Stimulated activated CD8-positive, alpha-beta memory T cell treated with anti-CD3 and anti-CD28 coated beads, Interleukin-4, amount 100 ng/mL, for 4 hours (primary cell): ENCODE measurements around the gene A3GALT2.
A peak's percentile ranks its signal among the peaks of the same experiment; 100 is the strongest.
"Not testable (repeated sequence)": the region's sequence is repeated elsewhere in the genome, so short reads cannot be mapped to it uniquely, and the experiment has no call there.

Source experiments
- DNase-seq, 2 donors: peaks; one replicate each; pipeline ENCODE4 v3.0.0-alpha.2; 2020; ENCODE audit warnings: low read depth in 2 of 2, low spot score in 1 of 2

The A3GALT2 gene

DNA sequence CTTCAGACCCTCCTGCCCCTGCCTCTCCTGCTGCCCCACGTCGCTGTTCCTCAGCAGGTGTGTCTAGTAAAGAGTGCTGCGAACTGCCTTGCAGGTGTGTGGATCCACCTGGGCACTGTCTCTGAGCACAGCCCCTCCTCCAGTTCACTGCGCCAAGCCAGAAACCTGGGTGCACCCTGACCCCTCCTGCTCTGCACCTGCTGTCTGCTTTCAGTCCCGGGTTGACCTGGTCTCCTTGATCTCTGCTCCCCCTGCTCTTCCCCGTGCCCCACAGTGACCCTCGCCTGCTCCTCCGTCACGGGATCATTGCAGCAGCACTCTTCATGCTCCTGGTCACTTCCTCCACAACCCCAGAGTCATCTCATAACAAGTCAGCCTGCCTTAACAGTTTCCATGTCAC is 6.5 kb downstream of the A3GALT2 start:
- no peak for DNase-seq

GRCh38 chr1:33312413-33312749 is 8.5 kb downstream of the A3GALT2 start:
- no peak for DNase-seq

DNA sequence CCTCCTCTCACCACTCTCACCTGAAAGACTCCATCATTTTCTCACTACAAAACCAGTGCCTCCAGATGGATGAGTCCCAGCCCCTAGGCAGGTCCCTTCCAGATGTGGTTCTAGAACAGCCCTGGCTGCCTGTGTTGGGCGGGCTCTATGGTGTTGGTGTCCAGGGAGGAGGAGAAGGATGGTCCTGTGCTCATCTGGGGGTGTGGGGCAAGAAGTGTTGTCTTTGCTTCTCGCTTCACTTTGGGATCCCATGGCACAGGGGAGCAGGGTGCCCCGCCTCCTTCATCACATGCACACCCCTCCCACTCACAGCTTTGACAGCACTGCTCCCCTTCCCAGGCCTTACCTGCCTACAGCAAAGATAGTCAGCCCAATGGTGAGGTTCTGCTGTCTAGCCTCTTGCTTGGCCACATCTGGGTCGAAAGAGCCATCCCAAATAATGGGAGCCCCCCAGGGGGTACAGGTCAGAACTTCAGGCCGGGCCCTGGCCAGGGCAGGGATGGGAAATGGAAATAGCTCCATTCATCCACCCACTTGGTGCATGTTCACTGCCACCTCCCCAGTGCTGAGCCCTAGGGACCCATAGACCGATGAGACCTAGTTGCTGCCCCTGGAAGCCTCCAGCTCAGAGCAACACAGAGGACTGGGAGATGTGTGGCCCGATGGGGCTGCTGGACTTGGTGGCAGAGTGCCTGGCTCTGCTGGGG is 9.0 kb downstream of the A3GALT2 start:
- no peak for DNase-seq

GRCh38 chr1:33310702-33311101 is 10.2 kb downstream of the A3GALT2 start:
- no peak for DNase-seq

- not testable (repeated sequence) for DNase-seq
Measured at GRCh38 chr1:33309351-33309750, 11.5 kb downstream of the A3GALT2 start.

DNA sequence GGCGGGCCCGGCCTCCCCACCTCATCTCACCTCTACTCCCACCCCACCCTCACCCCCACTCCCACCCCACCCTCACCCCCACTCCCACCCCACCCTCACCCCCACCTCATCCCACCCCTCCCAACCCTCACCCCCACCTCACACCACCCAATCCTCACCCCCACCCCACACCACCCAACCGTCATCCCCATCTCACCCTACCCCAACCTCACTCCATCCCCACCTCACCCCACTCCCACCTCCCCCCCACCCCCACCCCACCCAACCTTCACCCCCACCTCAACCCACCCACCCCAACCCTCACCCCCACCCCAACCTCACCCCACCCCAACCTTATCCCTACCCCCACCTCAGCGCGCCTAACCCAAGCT is 13.4 kb downstream of the A3GALT2 start:
- no peak for DNase-seq

DNA sequence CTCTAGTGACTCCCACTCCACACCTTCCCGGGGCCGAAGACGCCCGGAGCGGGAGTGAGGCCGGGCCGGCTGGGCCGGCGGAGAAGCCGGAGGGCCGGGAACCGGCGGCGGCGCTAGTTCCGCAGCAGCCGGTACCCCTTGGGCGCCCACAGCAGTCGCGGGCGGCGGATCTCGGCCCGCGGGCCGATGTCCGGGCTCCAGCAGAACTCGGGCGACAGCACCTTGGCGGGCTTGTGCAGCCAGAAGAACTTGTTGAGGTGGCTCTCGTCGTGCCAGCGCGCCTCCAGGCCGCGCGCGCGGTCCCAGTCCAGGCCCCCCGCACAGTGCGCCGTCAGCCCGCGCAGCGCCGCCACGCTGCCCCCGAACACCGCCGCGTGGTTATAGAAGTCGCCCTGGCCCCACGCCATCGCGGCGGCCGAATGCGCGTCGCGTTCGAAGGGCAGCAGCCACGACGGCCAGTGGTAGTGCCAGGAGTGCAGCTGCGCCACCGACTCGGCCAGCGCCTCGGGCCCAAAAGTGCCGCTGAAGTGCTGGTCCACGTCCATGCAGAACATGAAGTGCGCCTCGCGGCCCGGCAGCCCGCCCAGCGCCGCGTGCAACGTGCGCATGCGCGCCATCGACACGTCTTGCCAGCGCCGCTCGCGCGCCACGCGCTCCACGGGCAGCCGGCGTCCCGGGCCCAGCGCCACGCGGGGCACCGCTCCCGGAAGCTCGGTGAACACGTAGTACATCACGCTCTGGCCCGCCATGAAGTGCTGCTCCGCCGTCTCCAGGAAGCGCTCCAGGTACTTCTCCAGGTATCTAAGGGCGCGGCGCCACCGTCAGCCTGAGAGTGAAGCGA is 14.0 kb downstream of the A3GALT2 start:
- DNase-seq, result no peak

GRCh38 chr1:33305816-33306652 is 14.9 kb downstream of the A3GALT2 start:
- DNase-seq, result no peak

DNA sequence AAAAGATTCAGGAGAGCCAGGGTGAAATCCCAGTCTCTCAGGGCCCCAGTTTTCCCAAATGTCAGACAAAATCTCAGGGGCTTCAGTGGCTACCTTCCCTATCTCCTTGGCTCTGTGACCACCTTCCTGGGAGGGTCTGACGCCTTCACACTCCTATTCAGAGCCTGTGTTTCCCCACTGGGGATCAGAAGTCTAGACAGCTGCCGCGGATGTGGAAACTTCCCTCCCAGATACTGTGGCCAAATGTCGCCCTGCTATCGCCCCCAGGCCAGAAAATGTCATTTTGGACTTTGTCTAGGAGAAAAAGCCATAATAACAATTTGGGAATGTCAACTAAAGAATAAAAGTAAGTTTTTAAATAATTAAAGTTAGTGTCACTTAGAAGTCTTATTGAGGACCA is 15.9 kb downstream of the A3GALT2 start:
- no peak for DNase-seq

DNA sequence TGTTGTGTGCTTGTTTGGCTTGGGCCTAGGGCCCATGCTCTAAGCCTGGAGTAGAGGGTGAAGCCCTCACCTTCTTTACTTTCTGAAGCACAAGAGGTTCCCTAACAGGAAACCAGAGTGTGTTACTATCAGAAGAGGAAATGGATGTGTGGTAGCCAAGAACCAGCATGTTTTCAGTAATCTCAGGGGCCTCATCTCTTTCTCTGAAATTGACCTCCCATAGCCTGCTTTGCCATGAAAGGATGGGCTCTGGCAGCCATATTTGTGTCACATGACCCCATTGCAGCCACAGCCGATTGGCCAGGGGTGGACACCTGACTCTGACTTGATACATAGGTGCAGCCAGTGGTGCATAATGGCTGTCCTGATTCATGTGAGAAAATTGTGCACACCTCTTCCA is 18.6 kb downstream of the A3GALT2 start:
- DNase-seq, result no peak

- DNase-seq, result no peak
Measured at GRCh38 chr1:33301273-33301984, 19.5 kb downstream of the A3GALT2 start.

DNA sequence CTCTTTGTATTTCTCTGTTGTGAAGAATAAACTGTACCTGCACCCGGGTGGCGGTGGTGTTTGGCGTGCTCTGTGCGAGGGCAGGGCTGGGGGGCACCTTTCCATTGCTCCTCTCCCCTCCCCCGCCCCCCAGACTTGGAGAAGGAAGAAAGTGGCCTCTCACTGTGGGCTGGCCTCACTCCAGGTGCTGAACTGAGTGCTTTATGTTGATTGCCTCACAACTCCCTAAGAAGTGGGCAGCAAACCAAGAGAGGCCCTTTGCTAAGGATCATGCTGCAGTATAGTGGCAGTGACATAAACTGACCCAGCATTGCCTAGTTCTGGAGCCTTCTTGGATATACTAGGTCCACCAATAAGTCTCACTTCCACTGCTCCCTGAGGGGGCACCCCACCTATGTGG is 20.2 kb downstream of the A3GALT2 start:
- no peak for DNase-seq

DNA sequence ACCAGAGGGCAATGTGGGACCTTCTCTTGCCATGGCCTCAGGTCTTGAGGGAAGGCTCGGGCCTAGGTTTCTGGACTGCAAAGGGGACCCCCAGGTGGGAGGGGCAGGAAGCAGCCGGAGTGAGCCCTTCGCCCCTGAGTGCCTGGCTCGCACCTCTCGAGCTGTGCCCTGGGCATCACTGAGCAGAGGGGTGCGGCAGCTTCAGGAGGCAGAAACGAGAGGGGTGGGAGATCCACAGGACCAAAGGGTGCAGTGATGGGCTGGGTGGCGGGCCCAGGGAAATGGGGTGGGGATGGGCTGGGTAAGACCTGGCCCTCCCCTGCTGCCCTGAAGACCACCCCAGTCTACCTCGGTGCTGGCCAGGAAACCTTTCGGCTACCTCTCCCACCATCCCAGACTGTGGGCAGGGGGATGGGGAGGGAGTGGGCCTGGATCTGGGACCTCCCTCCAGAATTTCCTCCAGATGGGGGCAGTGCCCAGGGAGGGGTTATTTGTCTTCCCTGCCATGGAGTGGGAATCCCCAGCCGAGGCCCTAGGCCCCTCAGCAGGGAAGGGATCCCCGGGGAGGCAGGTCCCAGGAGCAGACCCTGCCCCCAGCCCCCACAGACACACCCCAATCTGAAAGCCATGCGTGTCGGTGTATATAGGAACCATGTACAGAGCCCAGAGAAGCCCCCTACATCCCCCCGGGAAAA is 21.3 kb downstream of the A3GALT2 start:
- no peak for DNase-seq

GRCh38 chr1:33298623-33299277 is 22.1 kb downstream of the A3GALT2 start:
- DNase-seq, result peak; percentile 9 to 12

- no peak for DNase-seq
Measured at GRCh38 chr1:33297911-33298622, 22.8 kb downstream of the A3GALT2 start.

DNA sequence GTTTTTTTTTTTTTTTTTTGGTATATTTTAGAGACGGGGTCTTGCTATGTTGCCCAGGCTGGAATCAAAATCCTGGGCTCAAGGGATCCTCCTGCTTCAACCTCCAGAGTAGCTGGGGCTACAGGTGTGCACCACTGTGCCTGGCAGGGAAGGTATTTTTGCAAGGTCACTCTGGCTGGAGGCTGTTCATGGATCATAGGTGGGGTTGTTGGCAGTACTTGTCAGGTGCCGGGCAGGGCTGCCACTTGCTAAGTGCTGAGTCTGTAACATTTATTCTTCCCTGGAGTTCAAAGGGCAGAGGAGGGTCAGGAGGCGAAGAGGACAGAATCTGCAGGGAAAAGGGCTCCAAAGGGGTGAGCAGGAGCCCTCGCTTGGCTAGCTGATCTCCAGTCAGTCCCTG is 24.1 kb downstream of the A3GALT2 start:
- DNase-seq, result no peak

GRCh38 chr1:33296082-33296458 is 24.8 kb downstream of the A3GALT2 start:
- no peak for DNase-seq

DNA sequence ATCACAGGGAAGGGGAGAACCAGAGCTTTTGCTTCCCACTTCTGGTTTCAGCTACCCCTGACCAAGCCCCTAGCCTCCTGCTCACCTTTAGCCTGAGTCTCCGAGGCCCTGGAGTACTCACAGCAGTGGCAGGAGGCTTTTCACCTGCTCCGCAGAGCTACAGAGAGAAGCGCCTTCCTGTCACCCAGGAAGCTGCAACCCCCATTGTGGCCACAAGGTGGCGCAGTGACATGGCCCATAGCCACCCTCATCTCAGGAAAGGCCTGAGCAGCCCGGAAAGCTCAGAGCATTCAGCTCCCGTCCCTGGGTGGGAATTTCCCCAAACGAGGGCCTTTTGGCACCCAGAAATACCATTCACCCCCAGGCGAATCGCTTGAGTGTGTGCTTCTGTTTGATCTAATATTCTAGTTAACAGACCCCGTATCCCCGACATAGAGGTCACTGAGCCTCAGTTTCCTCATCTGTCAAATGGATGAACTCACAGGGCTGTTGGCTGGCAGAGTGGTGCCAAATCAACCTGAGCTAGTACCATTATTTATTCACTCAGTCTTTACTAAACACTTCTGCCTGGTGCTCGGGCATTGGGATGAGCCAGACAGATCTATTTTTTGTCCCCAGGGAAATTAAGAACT is 25.3 kb downstream of the A3GALT2 start:
- DNase-seq, result peak; percentile 71 to 80

- DNase-seq, result no peak
Measured at GRCh38 chr1:33295023-33295422, 25.9 kb downstream of the A3GALT2 start.
